Heart right ventricle (tissue), 16 donors: ENCODE measurements around the gene CAND2. TPM values are rescaled to one million over a fixed set of nuclear protein-coding genes. Genes with fewer than 3 reads are reported as not detected.

Experiments
- ATAC-seq, 8 donors: fragments of 200-7000 bp; cut with Tn5 transposase; one replicate each; pipeline ENCODE4 v1.9.1; 2020; ENCODE audit warnings: mild to moderate bottlenecking in 8 of 8, moderate library complexity in 8 of 8, moderate number of reproducible peaks in 1 of 8
- DNase-seq, 2 donors: peaks; one replicate each; pipeline ENCODE4 v3.0.0-alpha.2; 2020
- H3K27ac ChIP-seq, 10 donors: fragments of 200-600 bp; sonication (generic) in 2 of 10; one replicate each; pipeline versions ENCODE4 v1.5.0 to v1.8.0; 2020 to 2022; ENCODE audit warnings: mild to moderate bottlenecking in 3 of 10
- H3K27me3 ChIP-seq, 7 donors: fragments of 200-600 bp; one replicate each; pipeline ENCODE4 v1.8.0; 2021 to 2022; ENCODE audit warnings: mild to moderate bottlenecking in 2 of 7
- H3K36me3 ChIP-seq, 9 donors: fragments of 200-600 bp; sonication (generic) in 1 of 9; one replicate each; pipeline versions ENCODE4 v1.5.0 to v1.8.0; 2020 to 2022; ENCODE audit warnings: mild to moderate bottlenecking in 2 of 9
- H3K4me1 ChIP-seq, 9 donors: fragments of 200-600 bp; sonication (generic) in 1 of 9; one replicate each; pipeline versions ENCODE4 v1.5.0 to v1.8.0; 2020 to 2022; ENCODE audit warnings: mild to moderate bottlenecking in 4 of 9
- H3K4me3 ChIP-seq, 10 donors: fragments of 200-600 bp; sonication (generic) in 2 of 10; one replicate each; pipeline versions ENCODE4 v1.5.0 to v1.8.0; 2020 to 2022; ENCODE audit warnings: mild to moderate bottlenecking in 7 of 10, moderate library complexity in 2 of 10
- H3K9me3 ChIP-seq, 11 donors: fragments of 200-600 bp in 10 of 11; sonication (generic) in 2 of 11; one replicate each; pipeline versions ENCODE4 v1.5.0 to v1.8.0; 2013 to 2022; ENCODE audit warnings: mild to moderate bottlenecking in 2 of 11, control low read depth in 1 of 11, moderate library complexity in 1 of 11
- WGBS, 2 donors: extraction: QIAGEN DNeasy Blood & Tissue Kit; methylation state at CpG; one replicate each; pipeline ENCODE4 v1.1.7; 2013; ENCODE audit warnings: inconsistent platforms in 1 of 2; 5-methylcytosine and 5-hydroxymethylcytosine counted together
- intact Hi-C, 10 donors: fragments of 100-400 bp; cut with DNase I; formaldehyde crosslinking; loops; one replicate each; pipeline versions ENCODE4 v1.11.1 to v1.14.2; 2022
- polyA plus RNA-seq, 2 donors: library from polyadenylated mRNA; stranded (reverse); fragments of 200-250 nt; gene quantifications; one replicate each; pipeline ENCODE4 v1.2.3, GENCODE V29; 2013
- total RNA-seq, 10 donors: library from RNA; stranded (reverse); fragmentation: NEBNext Ultra II Directional in 3 of 10; extraction: Animal tissue kit (Norgen Biotek cat#: 25700) in 3 of 10; gene quantifications; one replicate each; pipeline versions ENCODE4 v1.2.1 to v1.2.4, GENCODE V29; 2021 to 2023
- TF ChIP-seq, protein P1 (sequence below), 9 donors: fragments of 200-600 bp; sonication (generic) in 2 of 9; IDR thresholded peaks; one replicate each; pipeline versions ENCODE4 v1.5.0 to v1.8.0; 2021 to 2022; ENCODE audit warnings: antibody characterized with exemption in 9 of 9, mild to moderate bottlenecking in 5 of 9, moderate library complexity in 1 of 9
- donor health status: Arrhythmogenic right ventricular cardiomyopathy.
- donor health status: ischemic (EF 13 %, LVEDD 7.1; RV severe dilation, severe dysfunction).
- donor health status: healthy with polysubstance abuse.
- donor health status: DM: no; HTN: yes; CAD: no.
- donor health status: DM: no; HTN: no; CAD: no.
- donor health status: ischemic (EF 25% LVEDD 6.9; RV normal size, moderate dysfunction).
- donor health status: ischemic (EF 25% LVEDD 5.7; RV mildly dilated, moderate dysfunction).
- donor health status: healthy.
- donor health status: DM: yes; HTN: yes; CAD: no.
- donor health status: Ischemic cardiomyopathy.
- donor health status: ischemic (EF 35%, LVEDD 5.7; RV mildly dilated, moderate dysfunction).
- donor health status: nonischemic (EF 11% LVEDD 7.7; RV severe dilation, severe dysfunction).
- donor health status: DM: yes; HTN: yes; CAD: no.
- donor health status: PGD.
- donor health status: ischemic (EF 29% LVEDD 5.4; RV normal size, mild dysfunction).
- donor health status: nonischemic (EF 23%, LVEDD 6.1; RV moderate dilation, normal function).

Gene CAND2
- total and polyA plus RNA-seq, 12 donors = 9.2 to 99.0 (median 63.1) TPM

DNA sequence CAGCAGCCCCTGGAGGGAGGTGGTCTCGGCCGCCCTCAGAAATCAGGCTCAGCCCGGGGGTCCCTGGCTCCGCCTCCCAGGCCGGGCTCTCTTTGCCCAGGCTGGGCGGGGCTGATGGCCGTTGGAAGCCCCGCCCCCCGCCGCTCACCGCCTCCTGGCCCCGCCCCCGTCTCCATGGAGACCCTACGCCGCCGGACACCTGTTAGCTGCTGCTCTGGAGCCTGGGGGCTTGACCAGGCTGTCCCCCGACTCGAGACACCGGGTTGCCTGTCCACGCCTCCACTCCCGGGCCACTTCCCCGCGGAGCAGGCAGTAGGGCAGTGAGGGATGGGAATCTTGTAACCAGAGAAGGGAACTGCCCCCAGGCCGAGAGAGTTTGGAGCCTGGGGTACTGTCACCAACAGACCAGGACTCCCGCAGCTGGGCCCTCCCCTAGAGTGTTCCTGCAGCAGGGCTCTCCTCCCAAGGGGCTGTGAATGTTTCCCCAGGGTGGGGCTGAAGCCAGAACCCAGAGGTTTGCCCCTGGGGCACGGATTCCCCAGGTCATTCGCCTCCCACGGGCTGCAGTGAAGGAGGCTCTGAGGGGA, 72.6 kb downstream of the CAND2 start:
- Histone ChIP-seq H3K4me1 (peaks cover 0 to 15% (median 11%) of the 10 kb centered on the region in 9 donors), H3K27ac (no peak overlapping the region), H3K36me3 (no peaks in the 10 kb centered on the region), H3K9me3 (peaks cover 0 to 14% (median 3%) of the 10 kb centered on the region in 11 donors), H3K4me3 (peak overlapping the region in 8 of 10 donors; percentile 14 to 42 (median 32)), H3K27me3 (peaks cover 0 to 16% (median 0%) of the 10 kb centered on the region in 7 donors)
- ATAC-seq (peak; percentile 45 to 74 (median 68)), DNase-seq (peak; percentile 36 to 61)
- intact Hi-C loops = loop anchor here in 9 of 10 donors (2.0 to 10.0 kb wide), 8 partner anchors 22 to 776 kb away; no protein-coding TSS in a partner anchor
- WGBS, 2 donors = 15 to 17% methylated on average over 26 to 28 of the region's 28 CpGs
- TF ChIP-seq, protein P1, sequence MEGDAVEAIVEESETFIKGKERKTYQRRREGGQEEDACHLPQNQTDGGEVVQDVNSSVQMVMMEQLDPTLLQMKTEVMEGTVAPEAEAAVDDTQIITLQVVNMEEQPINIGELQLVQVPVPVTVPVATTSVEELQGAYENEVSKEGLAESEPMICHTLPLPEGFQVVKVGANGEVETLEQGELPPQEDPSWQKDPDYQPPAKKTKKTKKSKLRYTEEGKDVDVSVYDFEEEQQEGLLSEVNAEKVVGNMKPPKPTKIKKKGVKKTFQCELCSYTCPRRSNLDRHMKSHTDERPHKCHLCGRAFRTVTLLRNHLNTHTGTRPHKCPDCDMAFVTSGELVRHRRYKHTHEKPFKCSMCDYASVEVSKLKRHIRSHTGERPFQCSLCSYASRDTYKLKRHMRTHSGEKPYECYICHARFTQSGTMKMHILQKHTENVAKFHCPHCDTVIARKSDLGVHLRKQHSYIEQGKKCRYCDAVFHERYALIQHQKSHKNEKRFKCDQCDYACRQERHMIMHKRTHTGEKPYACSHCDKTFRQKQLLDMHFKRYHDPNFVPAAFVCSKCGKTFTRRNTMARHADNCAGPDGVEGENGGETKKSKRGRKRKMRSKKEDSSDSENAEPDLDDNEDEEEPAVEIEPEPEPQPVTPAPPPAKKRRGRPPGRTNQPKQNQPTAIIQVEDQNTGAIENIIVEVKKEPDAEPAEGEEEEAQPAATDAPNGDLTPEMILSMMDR (IDR thresholded peaks at IDR 0.05) = no peak

- peaks cover 0 to under 1% (median 0%) of the 10 kb centered on the region in 11 donors for H3K9me3 ChIP-seq
- peaks cover 0 to 18% (median 14%) of the 10 kb centered on the region in 9 donors for H3K4me1 ChIP-seq
- intact Hi-C loops = loop anchor here in 1 of 10 donors (2.0 kb wide), 1 partner anchor 578 kb away; no protein-coding TSS in a partner anchor
- ATAC-seq = peak in 3 of 8 donors; percentile 3 to 34 (median 26)
- no peak overlapping the region for H3K27ac ChIP-seq
- TF ChIP-seq, protein P1 (IDR thresholded peaks at IDR 0.05) = no peak
- H3K27me3 ChIP-seq = peaks cover 0 to 18% (median 6%) of the 10 kb centered on the region in 7 donors
- 67 to 75% methylated on average over 9 of the region's 9 CpGs for WGBS, 2 donors
- no peak overlapping the region for H3K4me3 ChIP-seq
- peak; percentile 42 to 43 for DNase-seq
- no peaks in the 10 kb centered on the region for H3K36me3 ChIP-seq
Measured at GRCh38 chr3:12870942-12871341, 74.5 kb downstream of the CAND2 start.

DNA sequence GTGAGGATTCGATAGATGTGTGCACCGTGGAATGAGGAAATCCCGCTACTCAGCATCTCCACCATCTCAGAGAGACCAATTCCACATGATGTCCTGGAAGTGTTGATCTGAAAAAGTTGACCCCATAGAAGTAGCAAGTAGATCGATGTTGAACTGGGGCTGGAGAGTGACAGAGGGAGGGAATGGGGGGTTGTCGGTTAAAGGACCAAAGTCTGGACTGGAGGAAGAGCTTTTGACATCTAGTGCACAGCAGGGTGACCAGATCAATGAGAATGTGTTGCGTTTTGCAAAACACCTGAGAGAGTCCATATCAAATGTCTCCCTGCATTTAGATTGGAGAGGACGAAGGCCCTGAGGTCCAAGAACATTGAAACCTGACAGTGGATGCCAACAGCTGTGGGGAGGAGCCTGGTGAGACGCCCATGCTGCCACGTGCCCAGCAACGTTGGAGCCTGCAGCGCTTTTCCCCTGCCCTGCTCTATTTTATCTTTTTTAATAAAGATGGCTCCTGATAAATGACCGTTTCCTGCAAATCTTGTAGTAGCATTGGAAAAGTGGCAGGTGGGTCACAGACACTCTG, 75.0 kb downstream of the CAND2 start:
- Histone ChIP-seq H3K36me3 (no peaks in the 10 kb centered on the region), H3K4me3 (no peak overlapping the region), H3K4me1 (peaks cover 0 to 24% (median 20%) of the 10 kb centered on the region in 9 donors), H3K27ac (no peak overlapping the region), H3K9me3 (no peaks in the 10 kb centered on the region), H3K27me3 (peaks cover 0 to 24% (median 10%) of the 10 kb centered on the region in 7 donors)
- intact Hi-C loops = loop anchor here in 1 of 10 donors (2.0 kb wide), 1 partner anchor 577 kb away; no protein-coding TSS in a partner anchor
- DNase-seq = no peak
- TF ChIP-seq, protein P1 (IDR thresholded peaks at IDR 0.05) = no peak
- 80 to 85% methylated on average over 12 of the region's 12 CpGs for WGBS, 2 donors
- ATAC-seq = no peak

- TF ChIP-seq, protein P1 (IDR thresholded peaks at IDR 0.05) = peak in 7 of 9 donors; percentile 24 to 53 (median 40)
- Histone ChIP-seq H3K9me3 (no peaks in the 10 kb centered on the region), H3K27ac (no peak overlapping the region), H3K4me1 (peaks cover 0 to 12% (median 9%) of the 10 kb centered on the region in 9 donors), H3K27me3 (peaks cover 0 to 14% (median 9%) of the 10 kb centered on the region in 7 donors), H3K36me3 (no peaks in the 10 kb centered on the region), H3K4me3 (peak overlapping the region in 8 of 10 donors; percentile 29 to 41 (median 38))
- DNase-seq = peak in 1 of 2 donors; percentile 55
- peak; percentile 54 to 84 (median 74) for ATAC-seq
- intact Hi-C loops = no loop called here
- 22 to 23% methylated on average over 54 to 60 of the region's 60 CpGs for WGBS, 2 donors
Measured at GRCh38 chr3:12875857-12876836, 79.7 kb downstream of the CAND2 start.
